ENCODE data around the gene MCM8.
A peak's percentile ranks its signal among the peaks of the same experiment; 100 is the strongest.

Gene MCM8

GRCh38 chr20:5949943-5950270, 545 bp upstream of the MCM8 start:
- H3K36me3 ChIP-seq (replicated peaks): peaks cover 10% of the 10 kb centered on the region
- TF ChIP-seq, protein P1, sequence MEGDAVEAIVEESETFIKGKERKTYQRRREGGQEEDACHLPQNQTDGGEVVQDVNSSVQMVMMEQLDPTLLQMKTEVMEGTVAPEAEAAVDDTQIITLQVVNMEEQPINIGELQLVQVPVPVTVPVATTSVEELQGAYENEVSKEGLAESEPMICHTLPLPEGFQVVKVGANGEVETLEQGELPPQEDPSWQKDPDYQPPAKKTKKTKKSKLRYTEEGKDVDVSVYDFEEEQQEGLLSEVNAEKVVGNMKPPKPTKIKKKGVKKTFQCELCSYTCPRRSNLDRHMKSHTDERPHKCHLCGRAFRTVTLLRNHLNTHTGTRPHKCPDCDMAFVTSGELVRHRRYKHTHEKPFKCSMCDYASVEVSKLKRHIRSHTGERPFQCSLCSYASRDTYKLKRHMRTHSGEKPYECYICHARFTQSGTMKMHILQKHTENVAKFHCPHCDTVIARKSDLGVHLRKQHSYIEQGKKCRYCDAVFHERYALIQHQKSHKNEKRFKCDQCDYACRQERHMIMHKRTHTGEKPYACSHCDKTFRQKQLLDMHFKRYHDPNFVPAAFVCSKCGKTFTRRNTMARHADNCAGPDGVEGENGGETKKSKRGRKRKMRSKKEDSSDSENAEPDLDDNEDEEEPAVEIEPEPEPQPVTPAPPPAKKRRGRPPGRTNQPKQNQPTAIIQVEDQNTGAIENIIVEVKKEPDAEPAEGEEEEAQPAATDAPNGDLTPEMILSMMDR (IDR thresholded peaks at IDR 0.05; ENCODE audit: low read depth, low read length, missing control alignments): no peak
- in situ Hi-C loops (cut with HindIII; ENCODE audit: low pct_ligation_motif_present, low sequenced_read_pairs): no loop called here

DNA sequence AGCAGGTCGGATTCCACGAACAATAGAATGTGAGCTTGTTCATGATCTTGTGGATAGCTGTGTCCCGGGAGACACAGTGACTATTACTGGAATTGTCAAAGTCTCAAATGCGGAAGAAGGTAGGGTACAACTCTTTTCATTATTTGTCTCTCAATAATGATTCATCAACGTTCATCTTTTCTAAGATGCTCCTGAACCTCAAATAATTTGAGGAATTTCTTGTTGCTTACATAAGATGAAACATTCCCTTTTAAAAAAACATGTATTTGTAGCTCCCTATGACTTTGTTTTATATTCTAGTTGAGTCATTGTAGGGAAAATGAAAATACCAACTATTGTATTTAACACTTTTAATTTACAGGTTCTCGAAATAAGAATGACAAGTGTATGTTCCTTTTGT, 17.0 kb downstream of the MCM8 start:
- Histone ChIP-seq H3K27me3 (replicated peaks) (no peaks in the 10 kb centered on the region), H3K36me3 (replicated peaks) (no peaks in the 10 kb centered on the region), H3K4me3 (ENCODE audit: low read depth, low read length) (no peak overlapping the region), H3K27ac (no peak overlapping the region)
- TF ChIP-seq, protein P1 (IDR thresholded peaks at IDR 0.05; ENCODE audit: low read depth, low read length, missing control alignments): no peak
- DNase-seq: no peak
- in situ Hi-C loops (cut with HindIII; ENCODE audit: low pct_ligation_motif_present, low sequenced_read_pairs): no loop called here

More at GRCh38 chr20:5949943-5950270, 545 bp upstream of the MCM8 start:
- no peak for DNase-seq
- H3K27ac ChIP-seq: no peak overlapping the region
- H3K4me3 ChIP-seq (ENCODE audit: low read depth, low read length): peak overlapping the region; percentile 89
- no peaks in the 10 kb centered on the region for H3K27me3 ChIP-seq (replicated peaks)

DNA sequence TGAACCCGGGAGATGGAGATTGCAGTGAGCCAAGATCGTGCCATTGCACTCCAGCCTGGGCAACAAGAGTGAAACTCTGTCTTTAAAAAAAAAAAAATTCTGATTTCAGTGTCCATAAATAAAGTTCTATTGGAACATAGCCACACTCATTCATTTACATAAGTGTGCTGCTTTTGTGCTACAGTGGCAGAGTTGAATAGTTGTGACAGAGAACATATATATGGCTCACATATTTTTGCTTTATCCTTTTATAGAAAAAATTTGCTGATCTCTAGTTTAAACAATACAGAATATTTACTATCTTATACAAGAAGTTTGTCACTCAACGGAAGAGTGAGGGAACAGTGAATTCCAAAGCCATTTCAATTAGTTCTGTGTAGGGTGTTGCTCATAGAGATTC, 18.0 kb downstream of the MCM8 start:
- no peak overlapping the region for H3K4me3 ChIP-seq (ENCODE audit: low read depth, low read length)
- TF ChIP-seq, protein P1 (IDR thresholded peaks at IDR 0.05; ENCODE audit: low read depth, low read length, missing control alignments): no peak
- DNase-seq: no peak
- H3K27me3 ChIP-seq (replicated peaks): no peaks in the 10 kb centered on the region
- H3K27ac ChIP-seq: no peak overlapping the region
- no peaks in the 10 kb centered on the region for H3K36me3 ChIP-seq (replicated peaks)
- in situ Hi-C loops (cut with HindIII; ENCODE audit: low pct_ligation_motif_present, low sequenced_read_pairs): no loop called here

- H3K36me3 ChIP-seq (replicated peaks): no peaks in the 10 kb centered on the region
- no peak overlapping the region for H3K4me3 ChIP-seq (ENCODE audit: low read depth, low read length)
- no peak overlapping the region for H3K27ac ChIP-seq
- no peaks in the 10 kb centered on the region for H3K27me3 ChIP-seq (replicated peaks)
- TF ChIP-seq, protein P1 (IDR thresholded peaks at IDR 0.05; ENCODE audit: low read depth, low read length, missing control alignments): no peak
- no peak for DNase-seq
- in situ Hi-C loops (cut with HindIII; ENCODE audit: low pct_ligation_motif_present, low sequenced_read_pairs): no loop called here
Observed at GRCh38 chr20:5969348-5969935, 19.0 kb downstream of the MCM8 start.

- Histone ChIP-seq H3K36me3 (replicated peaks) (no peaks in the 10 kb centered on the region), H3K4me3 (ENCODE audit: low read depth, low read length) (no peak overlapping the region), H3K27ac (no peak overlapping the region), H3K27me3 (replicated peaks) (no peaks in the 10 kb centered on the region)
- no peak for DNase-seq
- in situ Hi-C loops (cut with HindIII; ENCODE audit: low pct_ligation_motif_present, low sequenced_read_pairs): no loop called here
- TF ChIP-seq, protein P1 (IDR thresholded peaks at IDR 0.05; ENCODE audit: low read depth, low read length, missing control alignments): no peak
Observed at GRCh38 chr20:5969940-5970339, 19.5 kb downstream of the MCM8 start.

GRCh38 chr20:5970381-5970780, 19.9 kb downstream of the MCM8 start:
- no peak overlapping the region for H3K4me3 ChIP-seq (ENCODE audit: low read depth, low read length)
- H3K27ac ChIP-seq: no peak overlapping the region
- no peak for DNase-seq
- in situ Hi-C loops (cut with HindIII; ENCODE audit: low pct_ligation_motif_present, low sequenced_read_pairs): no loop called here
- TF ChIP-seq, protein P1 (IDR thresholded peaks at IDR 0.05; ENCODE audit: low read depth, low read length, missing control alignments): no peak
- H3K36me3 ChIP-seq (replicated peaks): no peaks in the 10 kb centered on the region
- H3K27me3 ChIP-seq (replicated peaks): no peaks in the 10 kb centered on the region

Measured in brain microvascular endothelial cell (primary cell).